BE2C (cell line): ENCODE measurements around the gene ZNF609.

Experiments
- DNase-seq: peaks from one replicate; pipeline ENCODE4 v3.0.0-alpha.2; 2020
- H3K27me3 ChIP-seq: fragments of 250-450 bp; sonication (Bioruptor Pico); 2 replicates; pipeline ENCODE4 v1.5.1; 2020; ENCODE audit warnings: mild to moderate bottlenecking
- H3K36me3 ChIP-seq: fragments of 250-450 bp; sonication (Bioruptor Pico); 2 replicates; pipeline ENCODE4 v1.5.1; 2020; ENCODE audit warnings: mild to moderate bottlenecking
- H3K4me1 ChIP-seq: fragments of 250-450 bp; sonication (Bioruptor Pico); 2 replicates; pipeline ENCODE4 v1.5.1; 2020
- H3K4me3 ChIP-seq: 2 replicates; pipeline ENCODE4 v1.5.1; 2011; ENCODE audit warnings: low read depth, low read length
- H3K9me3 ChIP-seq: fragments of 250-450 bp; sonication (Bioruptor Pico); 2 replicates; pipeline ENCODE4 v1.5.1; 2020
- CTCF ChIP-seq: IDR thresholded peaks from 2 replicates; pipeline ENCODE4 v1.5.1; 2012; ENCODE audit warnings: mild to moderate bottlenecking, low read depth, low read length

ZNF609 gene

GRCh38 chr15:64536244-64536836 lies 76.0 kb downstream of the ZNF609 start:
- Histone ChIP-seq H3K4me3 (no peak overlapping the region), H3K36me3 (no peaks in the 10 kb centered on the region; the same call in 1 of the 2 replicates), H3K27me3 (no peaks in the 10 kb centered on the region), H3K9me3 (no peaks in the 10 kb centered on the region), H3K4me1 (no peaks in the 10 kb centered on the region; the same call in 1 of the 2 replicates)
- no peak for DNase-seq
- no peak for TF ChIP-seq CTCF

GRCh38 chr15:64542091-64542490 lies 81.7 kb downstream of the ZNF609 start:
- TF ChIP-seq CTCF, result no peak
- DNase-seq, result no peak

GRCh38 chr15:64544450-64544849 lies 84.1 kb downstream of the ZNF609 start:
- Histone ChIP-seq H3K36me3 (no peaks in the 10 kb centered on the region), H3K4me3 (no peak overlapping the region), H3K4me1 (no peaks in the 10 kb centered on the region), H3K9me3 (no peaks in the 10 kb centered on the region), H3K27me3 (no peaks in the 10 kb centered on the region)
- no peak for TF ChIP-seq CTCF
- DNase-seq, result no peak

More at GRCh38 chr15:64542091-64542490, 81.7 kb downstream of the ZNF609 start:
- H3K36me3 ChIP-seq, result no peaks in the 10 kb centered on the region
- H3K4me1 ChIP-seq, result no peaks in the 10 kb centered on the region
- H3K27me3 ChIP-seq, result no peaks in the 10 kb centered on the region
- H3K4me3 ChIP-seq, result no peak overlapping the region
- no peaks in the 10 kb centered on the region for H3K9me3 ChIP-seq

GRCh38 chr15:64547275-64547674 lies 86.9 kb downstream of the ZNF609 start:
- H3K4me3 ChIP-seq, result no peak overlapping the region
- no peaks in the 10 kb centered on the region for H3K27me3 ChIP-seq
- H3K36me3 ChIP-seq, result peaks cover 4% of the 10 kb centered on the region; the same call in 1 of the 2 replicates
- DNase-seq, result no peak
- no peaks in the 10 kb centered on the region for H3K9me3 ChIP-seq
- H3K4me1 ChIP-seq, result no peaks in the 10 kb centered on the region
- TF ChIP-seq CTCF, result no peak

- H3K36me3 ChIP-seq, result peaks cover 4% of the 10 kb centered on the region; the same call in 1 of the 2 replicates
- TF ChIP-seq CTCF, result no peak
- H3K4me3 ChIP-seq, result no peak overlapping the region
- H3K9me3 ChIP-seq, result no peaks in the 10 kb centered on the region
- DNase-seq, result no peak
- H3K4me1 ChIP-seq, result no peaks in the 10 kb centered on the region
- H3K27me3 ChIP-seq, result no peaks in the 10 kb centered on the region
Measured at GRCh38 chr15:64548235-64548634, 87.9 kb downstream of the ZNF609 start.

- Histone ChIP-seq H3K27me3 (no peaks in the 10 kb centered on the region), H3K4me1 (no peaks in the 10 kb centered on the region), H3K36me3 (peaks cover 4% of the 10 kb centered on the region; the same call in 1 of the 2 replicates), H3K4me3 (no peak overlapping the region), H3K9me3 (no peaks in the 10 kb centered on the region)
- TF ChIP-seq CTCF, result no peak
- no peak for DNase-seq
Measured at GRCh38 chr15:64549860-64550259, 89.5 kb downstream of the ZNF609 start.
